Left colon (tissue), 2 donors: ENCODE measurements around the gene NLK. TPM values are rescaled to one million over a fixed set of nuclear protein-coding genes. Genes with fewer than 3 reads are reported as not detected.
A peak's percentile ranks its signal among the peaks of the same experiment; 100 is the strongest.
"Not testable (repeated sequence)": the region's sequence is repeated elsewhere in the genome, so short reads cannot be mapped to it uniquely, and the experiment has no call there.

ENCODE experiments used
- ATAC-seq: fragments of 200-7000 bp; cut with Tn5 transposase; one replicate; pipeline ENCODE4 v1.9.1; 2020; ENCODE audit warnings: mild to moderate bottlenecking, moderate library complexity
- DNase-seq, 2 donors: peaks; one replicate each; pipeline ENCODE4 v3.0.0-alpha.2; 2020
- intact Hi-C, 2 donors: fragments of 100-400 bp; cut with DNase I in 1 of 2; cut with micrococcal nuclease in 1 of 2; formaldehyde crosslinking; loops; one replicate each; pipeline versions ENCODE4 v1.11.2 to v1.14.0; 2022; cut with DNase I, micrococcal nuclease
- long read RNA-seq: library from polyadenylated mRNA; unstranded; transcript quantifications from one replicate; pipeline ENCODE4 v2.0.0, GENCODE V29; 2021
- total RNA-seq, 2 donors: library from RNA; stranded (reverse); fragmentation: NEBNext Ultra II Directional; extraction: Animal tissue kit (Norgen Biotek cat#: 25700); gene quantifications; one replicate each; pipeline ENCODE4 v1.2.1, GENCODE V29; 2021
- donor health status: DM: no; HTN: no; CAD: no.
- donor health status: DM: yes; HTN: yes; CAD: no.

Gene NLK
- 10 to 100 TPM; 22.6 to 25.2 TPM for total RNA-seq
- long read RNA-seq, full-length matches to known transcripts = 7 of 13 reads
- long read RNA-seq, partial matches to known transcripts = 2 of 13 reads
- long read RNA-seq, other reads (novel, unspliced or antisense) = 4 of 13 reads

DNA sequence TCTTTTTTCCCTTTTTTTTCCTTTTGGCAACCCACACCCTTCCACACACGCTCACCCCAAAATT is at the start of gene NLK:
TSS of gene NLK (plus strand) at position 21 of the 64 bp plus-strand sequence. CDS start 197 bp downstream, outside the sequence.
- ATAC-seq (no peak), DNase-seq (no peak)
- intact Hi-C loops = no loop called here

DNA sequence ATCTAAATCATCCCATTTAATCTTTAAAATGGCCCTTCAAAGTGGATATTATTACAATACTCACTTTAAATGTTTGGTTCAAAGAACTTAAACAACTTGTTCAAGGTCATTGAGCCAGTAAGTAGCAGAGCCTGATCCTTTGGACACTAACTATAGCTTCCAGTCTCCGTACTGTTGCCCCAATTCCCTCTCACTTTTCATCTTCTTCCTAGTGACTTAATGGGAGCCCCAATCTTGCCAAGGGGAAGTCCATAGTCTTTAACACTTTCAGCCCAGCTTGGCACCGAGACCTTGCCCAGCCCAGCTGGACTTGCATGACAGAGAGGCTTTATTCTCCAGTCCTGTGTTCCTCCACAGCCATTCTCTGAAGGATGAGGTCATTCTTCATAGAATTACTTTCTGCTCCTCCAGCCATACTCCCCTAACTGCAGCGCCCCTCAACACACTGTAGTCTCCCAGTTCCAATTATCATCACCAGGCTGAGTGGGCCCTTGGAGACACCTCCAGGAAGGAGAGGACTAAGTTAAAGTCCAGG is 49.2 kb upstream of the NLK start:
- ATAC-seq = no peak
- no peak for DNase-seq
- intact Hi-C loops = no loop called here

DNA sequence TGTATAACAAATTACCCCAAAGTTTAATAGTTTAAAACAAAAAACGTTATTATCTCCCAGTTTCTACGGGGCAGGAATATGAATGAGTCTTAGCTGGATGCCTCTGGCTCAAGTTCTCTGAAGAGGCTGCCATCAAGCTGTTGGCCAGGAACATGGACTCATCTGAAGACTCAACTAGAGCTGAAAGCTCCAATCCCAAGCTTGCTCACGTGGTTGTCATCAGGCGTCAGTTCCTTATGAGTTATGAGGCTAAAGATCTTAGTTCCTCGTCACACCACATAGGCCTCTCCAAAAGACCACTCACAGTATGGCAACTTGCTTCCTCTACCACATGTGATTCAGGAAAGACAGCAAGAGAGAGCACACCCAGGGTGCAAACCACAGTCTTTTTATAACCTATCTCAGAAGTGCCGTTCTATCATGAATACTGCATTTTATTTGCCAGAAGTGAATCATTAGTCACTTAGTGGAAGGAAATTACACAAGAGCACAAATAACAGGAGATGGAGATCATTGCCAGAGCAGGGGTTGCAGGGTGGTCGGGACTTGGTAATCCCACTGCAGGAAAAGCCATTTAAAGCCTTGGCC is 48.7 kb upstream of the NLK start:
- no peak for DNase-seq
- ATAC-seq = no peak
- intact Hi-C loops = no loop called here

DNA sequence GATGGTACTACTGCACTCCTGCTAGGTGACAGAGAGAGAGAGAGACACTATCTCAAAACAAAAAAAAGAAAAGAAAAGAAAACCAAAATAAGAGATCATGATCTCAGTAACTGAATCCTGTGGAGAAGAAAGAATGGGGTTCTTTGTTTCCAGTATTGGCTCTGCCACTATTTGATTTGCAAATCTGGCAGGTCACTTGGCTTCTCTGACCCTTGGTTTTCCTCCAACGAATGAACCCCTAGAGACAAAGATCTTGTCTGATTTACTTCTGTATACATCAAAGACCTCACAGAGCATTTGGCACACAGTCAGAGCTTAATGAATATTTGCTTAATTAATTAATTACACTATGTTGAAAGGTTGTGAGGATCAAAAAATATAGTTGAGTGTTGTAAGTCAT is 47.9 kb upstream of the NLK start:
- no peak for ATAC-seq
- intact Hi-C loops = no loop called here
- DNase-seq = no peak

DNA sequence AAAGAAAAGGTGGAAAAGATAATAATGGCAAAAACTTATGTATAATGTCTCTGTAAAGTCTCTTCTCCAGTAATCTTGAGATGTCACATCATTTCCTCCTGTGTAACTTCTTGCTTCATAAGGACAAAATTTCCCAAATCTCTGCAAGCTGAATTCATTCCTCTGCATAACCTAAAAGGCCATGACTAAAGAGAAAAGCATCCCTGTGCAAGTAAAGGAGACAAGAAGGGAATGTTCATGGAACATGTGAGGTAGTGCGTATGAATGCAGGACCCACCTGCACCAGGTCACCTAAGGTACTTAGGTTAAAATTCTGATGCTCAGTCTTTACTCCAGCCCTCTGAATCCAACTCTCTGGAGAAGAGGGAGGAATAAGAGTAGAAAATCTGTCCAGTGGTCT is 46.9 kb upstream of the NLK start:
- no peak for ATAC-seq
- intact Hi-C loops = no loop called here
- no peak for DNase-seq

DNA sequence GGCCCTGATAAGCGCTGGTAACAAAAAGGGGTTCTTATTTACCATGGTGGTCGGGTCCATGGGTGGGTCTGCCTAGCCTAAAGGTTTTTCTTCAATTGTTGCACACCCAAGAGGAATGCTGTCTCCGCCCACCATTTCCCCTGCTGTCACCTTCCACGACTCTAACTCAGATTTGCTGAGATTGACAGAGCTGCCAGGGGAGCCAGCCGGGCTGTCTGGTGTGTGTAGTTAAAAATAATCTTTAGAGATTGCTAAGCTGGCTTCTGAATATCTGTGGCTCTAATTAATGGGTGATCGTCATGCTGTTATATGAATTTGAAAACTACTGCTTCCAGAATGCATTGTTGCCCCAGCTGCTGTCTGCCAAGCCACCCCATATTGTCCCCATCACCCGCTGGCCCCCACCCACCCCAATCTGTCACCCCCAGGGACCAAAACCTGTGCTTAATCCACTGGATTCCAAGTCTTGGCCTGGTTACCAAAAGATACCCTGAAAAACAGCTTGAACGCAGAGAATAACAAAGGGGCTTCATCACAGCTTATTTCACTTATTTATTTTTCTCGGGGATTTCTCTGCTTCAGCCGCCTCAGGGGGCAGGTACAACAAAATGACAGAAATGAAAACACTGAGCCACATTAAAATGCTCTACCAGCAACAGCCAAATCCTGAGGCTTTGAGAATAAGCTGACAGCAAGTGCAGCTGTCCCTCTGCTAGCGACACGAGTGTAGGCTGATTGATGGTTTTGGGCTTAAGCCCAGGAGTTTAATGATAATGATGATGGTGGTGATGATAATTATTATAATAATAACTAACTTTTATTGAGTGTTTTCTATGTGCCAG is 46.1 kb upstream of the NLK start:
- DNase-seq = no peak
- no peak for ATAC-seq
- intact Hi-C loops = no loop called here

DNA sequence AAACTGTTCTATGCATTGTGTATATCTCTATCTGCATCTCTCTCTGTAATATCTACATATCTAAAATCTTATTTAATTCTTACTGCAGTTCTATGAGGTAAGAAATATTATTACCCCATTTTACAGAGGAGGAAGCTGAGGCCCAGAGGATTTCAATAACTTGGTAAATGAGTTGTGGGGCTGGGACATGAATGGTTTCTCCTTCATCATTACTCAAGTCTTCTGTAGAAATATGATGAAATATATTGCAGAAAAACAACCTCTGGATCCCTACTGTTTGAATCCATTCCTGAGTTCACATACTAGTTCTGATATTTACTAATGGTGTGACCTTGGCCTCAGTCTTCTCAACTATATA is 45.5 kb upstream of the NLK start:
- intact Hi-C loops = no loop called here
- ATAC-seq = no peak
- DNase-seq = no peak

DNA sequence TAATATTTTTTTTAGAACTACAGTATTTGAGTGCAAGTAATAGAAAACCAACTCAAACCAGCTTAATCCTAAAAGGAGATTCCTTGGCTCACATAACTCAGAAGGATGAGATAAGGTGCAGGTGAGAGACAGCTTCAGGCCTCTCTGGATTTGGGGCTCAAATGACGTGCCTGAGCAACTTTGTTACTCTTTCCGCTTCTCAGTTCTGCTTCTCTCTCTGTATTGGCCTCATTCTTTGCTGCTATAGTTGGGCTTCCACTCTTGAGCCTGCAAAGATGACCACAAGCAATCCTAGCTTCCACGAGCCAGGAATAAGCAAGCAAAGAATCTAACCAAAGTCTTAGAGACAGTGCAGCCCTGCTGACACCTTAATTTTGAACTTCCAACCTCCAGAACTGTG is 45.0 kb upstream of the NLK start:
- intact Hi-C loops = no loop called here
- ATAC-seq = no peak

DNA sequence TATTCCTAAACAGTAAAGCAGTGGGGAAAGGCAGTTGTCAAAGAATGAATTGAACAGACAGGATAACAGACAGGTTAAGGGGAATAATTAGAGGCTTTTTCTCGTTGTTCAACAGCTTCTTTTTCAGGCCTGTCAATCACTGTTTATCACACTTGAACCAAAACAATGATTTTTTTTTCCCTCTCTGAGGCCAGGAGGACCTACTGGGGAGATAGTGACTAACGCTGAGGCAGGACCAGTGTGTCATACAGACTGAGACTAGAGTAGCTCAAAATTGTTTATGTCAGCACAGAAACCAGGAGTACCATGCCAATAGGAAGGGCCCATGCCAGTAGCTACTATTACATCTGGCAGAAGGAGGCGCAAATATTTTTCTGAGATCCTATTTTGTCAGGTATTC is 41.3 kb upstream of the NLK start:
- intact Hi-C loops = no loop called here
- DNase-seq (no peak), ATAC-seq (no peak)

More for the DNA sequence above, 45.0 kb upstream of the NLK start:
- DNase-seq = no peak

DNA sequence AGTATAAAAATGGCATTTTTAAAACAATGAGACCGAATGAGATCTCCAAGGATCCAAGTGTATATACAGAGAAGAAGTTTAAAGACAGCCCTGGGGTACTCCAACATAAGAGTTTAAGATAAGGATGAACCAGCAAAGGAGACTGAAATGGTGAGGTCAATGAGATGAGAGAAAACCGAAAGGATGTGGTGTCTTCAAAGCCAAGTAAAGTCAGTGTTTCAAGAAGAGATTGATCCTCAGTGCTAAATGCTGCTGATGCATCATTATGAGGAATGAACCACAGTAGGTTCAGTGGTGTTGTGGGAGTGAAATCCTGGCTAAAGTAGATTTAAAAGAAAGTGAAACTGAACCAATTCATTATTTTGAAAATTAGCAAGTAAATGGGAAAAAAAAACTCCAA is 38.1 kb upstream of the NLK start:
- DNase-seq = no peak
- ATAC-seq = no peak
- intact Hi-C loops = no loop called here

DNA sequence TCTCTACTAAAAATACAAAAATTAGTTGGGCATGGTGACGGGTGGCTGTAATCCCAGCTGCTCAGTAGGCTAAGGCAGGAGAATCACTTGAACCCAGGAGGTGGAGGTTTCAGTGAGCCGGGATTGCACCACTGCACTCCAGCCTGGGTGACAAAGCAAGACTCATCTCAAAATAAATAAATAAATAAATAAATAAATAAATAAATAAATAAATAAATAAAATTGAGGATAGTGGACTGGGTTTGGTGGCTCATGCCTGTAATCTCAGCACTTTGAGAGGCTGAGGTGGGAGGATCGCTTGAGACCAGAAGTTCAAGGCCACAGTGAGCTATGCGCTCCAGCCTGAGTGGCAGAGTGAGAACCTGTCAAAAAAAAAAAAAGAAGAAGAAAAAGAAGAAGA is 34.6 kb upstream of the NLK start:
- not testable (repeated sequence) for DNase-seq

DNA sequence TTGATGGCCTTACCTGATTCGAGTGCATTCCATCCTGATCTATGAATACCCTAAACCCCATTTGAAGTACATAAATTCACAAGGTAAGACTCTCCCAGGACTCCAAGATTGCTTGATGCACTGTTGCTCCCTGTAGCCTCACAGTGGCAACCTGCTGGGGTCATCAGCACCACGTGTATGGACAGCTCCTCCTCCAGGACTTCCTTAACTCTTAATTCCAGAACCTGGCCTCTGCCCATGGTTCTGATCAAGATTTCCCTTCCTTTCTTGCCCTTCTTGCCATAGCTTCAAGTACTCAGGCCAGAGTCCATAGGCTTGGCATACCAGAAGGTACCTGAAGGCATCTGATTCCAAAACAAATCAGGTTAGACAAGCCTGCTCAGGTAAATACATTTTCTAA is 34.0 kb upstream of the NLK start:
- intact Hi-C loops = no loop called here
- ATAC-seq (peak; percentile 78), DNase-seq (peak in 1 of 2 donors; percentile 58)

More for the DNA sequence above, 34.6 kb upstream of the NLK start:
- ATAC-seq, intact Hi-C loops: not testable (repeated sequence)

DNA sequence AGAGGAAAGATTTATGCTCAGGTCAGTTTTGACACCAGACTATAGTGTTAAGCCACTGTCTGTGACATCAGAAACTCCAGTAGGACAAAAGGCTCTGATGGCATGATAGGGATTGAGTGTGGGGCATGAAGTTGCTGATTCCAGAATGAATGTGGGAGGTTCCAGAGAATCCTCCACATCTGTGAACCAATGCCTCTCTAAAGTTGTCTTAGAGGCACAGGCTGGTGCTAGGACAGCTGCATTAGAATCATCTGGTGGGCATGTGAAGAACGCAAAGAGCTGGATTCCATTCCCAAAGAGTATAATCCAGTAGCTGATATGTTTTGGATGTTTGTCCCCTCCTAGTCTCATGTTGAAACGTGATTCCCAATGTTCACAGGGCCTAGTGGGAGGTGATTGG is 32.1 kb upstream of the NLK start:
- DNase-seq (no peak), ATAC-seq (no peak)
- intact Hi-C loops = no loop called here

DNA sequence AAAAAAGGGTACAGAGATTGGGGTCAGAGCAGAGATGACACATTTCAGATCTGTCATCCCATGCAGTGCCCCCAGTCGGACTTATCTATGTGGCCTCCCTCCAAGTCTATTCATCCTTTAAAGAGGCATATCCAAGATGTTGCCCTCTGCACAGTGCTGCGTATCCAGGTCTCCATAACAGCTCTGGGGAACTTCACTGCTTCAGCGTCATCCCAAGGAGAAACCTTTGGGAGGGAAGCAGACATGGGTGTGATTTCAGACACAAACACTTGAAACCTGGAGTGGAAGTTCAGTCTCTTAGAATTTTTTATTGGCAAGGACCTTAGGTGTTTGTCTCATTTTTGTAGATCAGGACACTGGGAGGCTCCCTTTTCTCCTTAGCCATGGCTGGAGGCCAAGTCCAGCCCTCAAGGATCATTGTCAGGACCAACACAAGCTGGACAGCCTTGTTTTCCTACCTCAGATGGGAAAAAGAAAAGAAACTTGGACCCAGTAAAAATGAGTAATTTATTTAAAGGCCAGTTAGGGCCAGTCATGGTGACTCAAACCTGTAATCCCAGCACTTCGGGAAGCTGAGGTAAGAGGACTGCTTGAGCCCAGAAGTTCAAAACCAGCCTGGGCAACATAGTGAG is 23.9 kb upstream of the NLK start:
- intact Hi-C loops = no loop called here
- ATAC-seq (peak; percentile 27), DNase-seq (peak in 1 of 2 donors; percentile 9)

DNA sequence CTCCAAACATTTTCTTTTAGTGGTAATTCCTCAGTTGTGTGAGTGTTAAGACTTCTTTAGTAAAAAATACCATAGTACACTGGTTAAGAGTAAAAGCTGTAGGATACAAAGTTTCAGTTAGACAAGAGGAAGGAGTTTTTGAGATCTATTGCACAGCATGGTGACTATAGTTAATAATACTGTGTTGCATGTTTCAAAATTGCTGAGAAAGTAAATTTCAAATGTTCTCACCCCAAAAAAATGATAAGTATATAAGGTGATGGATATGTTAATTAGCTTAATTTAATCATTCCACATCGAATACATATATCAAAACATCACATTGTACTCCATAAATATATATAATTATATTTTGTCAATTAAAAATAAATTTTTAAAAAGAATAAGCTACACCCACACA is 22.0 kb upstream of the NLK start:
- intact Hi-C loops = no loop called here
- DNase-seq = no peak
- ATAC-seq = no peak

DNA sequence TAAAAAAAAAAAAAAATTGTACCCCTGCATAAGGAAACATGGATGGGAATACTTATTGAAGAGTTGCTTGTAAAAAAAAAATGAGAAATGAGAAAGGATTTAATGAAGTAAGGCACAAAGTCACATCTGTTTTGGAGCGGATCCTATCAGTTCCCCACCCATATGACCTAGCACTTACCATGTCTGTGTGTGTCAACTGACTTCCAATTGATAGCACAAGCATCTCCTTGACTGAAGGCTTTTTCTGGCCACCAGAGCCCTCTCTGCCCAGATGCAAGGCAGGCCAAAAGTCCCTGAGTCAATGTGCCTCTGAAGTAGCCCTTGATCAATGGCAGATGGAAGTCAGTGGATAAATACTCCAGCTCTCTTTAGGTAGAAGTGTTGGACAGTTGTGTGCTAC is 13.4 kb upstream of the NLK start:
- DNase-seq (no peak), ATAC-seq (no peak)
- intact Hi-C loops = no loop called here

DNA sequence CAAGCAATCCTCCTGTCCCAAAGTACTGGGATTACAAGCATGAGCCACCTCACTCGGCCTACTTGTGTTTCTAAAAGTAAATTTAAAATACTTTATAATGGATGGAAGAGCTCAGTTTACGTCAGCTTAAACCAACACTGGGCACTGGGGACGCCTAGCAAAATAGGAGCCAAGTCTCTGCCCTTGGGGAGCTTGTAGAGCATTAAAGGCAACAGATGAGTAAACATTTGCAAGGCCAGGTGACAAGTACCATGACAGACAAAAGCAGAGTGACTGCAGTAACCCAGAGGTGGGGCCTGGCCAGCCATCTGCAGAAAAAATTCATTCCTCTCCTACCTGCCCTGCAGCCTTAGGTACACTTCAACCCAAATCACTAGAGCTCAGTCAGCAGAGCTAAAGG is 12.1 kb upstream of the NLK start:
- peak; percentile 49 for ATAC-seq
- intact Hi-C loops = no loop called here
- no peak for DNase-seq

DNA sequence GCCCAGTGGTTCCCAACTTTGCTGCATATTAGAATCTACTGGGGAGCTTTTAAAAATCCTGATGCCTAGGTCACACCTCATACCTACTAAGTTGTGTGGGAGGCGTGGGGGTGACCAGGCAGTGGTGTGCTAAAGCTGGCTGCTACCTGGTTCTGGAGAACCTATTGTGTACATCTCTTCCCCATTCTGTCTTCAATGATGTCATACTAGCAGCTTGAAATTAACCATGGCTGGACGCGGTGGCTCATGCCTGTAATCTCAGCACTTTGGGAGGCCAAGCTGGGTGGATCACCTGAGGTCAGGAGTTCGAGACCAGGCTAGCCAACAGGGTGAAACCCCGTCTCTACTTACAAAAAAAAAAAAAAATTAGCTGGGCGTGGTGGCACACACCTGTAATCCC is 11.3 kb upstream of the NLK start:
- ATAC-seq (no peak), DNase-seq (no peak)
- intact Hi-C loops = no loop called here

DNA sequence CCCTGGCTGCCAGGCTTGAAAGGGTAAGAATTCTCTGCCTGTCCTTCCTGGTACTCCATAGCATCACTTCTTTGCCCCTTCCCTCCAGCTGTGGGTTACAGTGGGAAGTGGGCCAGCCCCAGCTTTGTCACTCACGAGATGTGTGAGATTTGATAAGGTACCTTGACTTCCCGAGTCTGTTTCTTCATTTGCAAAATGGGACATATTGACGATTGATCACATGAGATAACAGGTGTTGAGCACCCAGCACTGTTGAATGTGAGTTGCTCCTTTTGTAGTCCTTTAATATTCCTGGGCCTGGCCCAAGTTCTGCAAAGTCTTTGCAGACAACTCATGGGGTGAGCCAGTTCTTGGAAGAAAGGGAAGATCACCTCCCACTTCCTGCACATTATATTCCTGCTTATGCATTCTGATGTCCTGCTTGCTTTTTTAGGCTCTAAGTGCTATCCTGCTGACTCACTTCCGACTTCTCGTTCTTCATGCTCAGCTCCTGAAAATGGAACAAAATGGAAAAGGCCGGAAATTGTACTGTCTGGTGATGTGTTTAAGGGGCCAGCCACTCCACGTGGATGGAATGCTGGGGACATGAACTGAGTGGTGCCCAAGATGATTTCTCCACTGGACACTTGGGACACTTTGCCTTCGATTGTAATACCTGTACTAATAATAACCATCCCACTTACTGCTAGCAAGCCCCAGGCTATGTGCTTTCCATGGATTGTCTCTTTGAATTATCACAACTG is 8.3 kb upstream of the NLK start:
- ATAC-seq = no peak
- intact Hi-C loops = no loop called here
- no peak for DNase-seq

DNA sequence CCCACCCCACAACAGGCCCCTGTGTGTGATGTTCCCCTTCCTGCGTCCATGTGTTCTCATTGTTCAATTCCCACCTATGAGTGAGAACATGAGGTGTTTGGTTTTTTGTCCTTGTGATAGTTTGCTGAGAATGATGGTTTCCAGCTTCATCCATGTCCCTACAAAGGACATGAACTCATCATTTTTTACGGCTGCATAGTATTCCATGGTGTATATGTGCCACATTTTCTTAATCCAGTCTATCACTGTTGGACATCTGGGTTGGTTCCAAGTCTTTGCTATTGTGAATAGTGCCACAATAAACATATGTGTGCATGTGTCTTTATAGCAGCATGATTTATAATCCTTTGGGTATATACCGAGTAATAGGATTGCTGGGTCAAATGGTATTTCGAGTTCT is 7.0 kb upstream of the NLK start:
- DNase-seq, ATAC-seq, intact Hi-C loops: not testable (repeated sequence)
